DMS 273 (cell line): ENCODE results near the gene NFKBIL1.

Experiments used
- DNase-seq: peaks from one replicate; lab custom pipeline; 2025; ENCODE audit not compliant: unreplicated experiment; lab: John Stamatoyannopoulos, UW

The NFKBIL1 gene

DNA sequence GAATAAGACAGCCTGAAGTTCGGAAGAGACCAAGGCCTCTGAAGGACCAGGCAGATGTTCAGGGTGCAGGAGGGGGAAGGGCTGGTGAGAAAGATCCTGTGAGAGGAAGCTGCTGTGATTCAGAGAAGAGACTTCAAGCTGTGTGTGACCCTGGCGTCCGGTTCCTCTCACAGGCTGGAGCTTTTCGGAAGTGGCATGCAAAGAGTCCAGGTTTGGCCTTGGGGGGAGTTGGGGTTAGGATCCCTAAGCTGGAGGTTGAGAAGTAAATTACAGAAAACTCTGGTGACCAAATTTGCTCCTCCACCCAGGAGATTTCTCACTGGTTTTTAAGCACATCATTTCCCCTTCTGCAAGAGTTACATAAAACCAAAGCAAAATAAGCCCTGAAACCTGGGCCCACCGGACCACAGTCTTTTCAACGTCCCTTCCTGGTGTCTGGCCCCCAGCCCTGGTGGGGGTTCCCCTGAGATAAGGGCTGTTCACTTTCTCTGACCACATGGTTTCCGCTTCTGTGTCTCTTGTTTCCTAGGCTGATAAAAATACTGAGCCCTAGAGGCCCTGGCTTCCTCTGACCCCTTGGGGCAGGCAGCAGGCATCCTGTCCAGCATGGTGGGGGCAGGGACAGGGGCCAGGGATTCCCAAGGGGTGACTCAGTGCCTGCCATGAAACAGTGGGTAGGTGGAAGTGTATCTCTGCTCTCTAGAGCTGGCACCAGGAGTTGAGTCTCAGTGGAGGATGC is 12.7 kb downstream of the NFKBIL1 start:
- DNase-seq: no peak

DNA sequence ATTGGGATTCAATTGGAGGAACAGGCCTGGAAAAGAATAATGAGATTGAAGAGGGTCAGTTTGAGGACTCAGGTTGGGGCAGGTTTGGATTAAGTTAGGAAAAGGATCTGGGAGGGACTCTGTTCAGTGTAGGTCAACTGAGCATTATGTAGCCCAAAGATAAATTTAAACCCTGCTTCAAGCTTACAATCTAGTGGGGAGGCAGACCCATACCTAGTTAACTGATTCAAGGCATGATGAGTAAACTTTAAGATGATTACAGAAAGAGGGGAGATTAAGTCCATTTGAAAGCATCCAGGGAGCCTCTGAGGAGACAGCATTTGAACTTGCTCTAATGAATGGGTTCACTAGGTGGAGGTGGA is 13.3 kb downstream of the NFKBIL1 start:
- DNase-seq: no peak

GRCh38 chr6:31567531-31568370 is 20.3 kb downstream of the NFKBIL1 start:
- DNase-seq: no peak

- no peak for DNase-seq
Observed at GRCh38 chr6:31568537-31568961, 21.1 kb downstream of the NFKBIL1 start.

DNA sequence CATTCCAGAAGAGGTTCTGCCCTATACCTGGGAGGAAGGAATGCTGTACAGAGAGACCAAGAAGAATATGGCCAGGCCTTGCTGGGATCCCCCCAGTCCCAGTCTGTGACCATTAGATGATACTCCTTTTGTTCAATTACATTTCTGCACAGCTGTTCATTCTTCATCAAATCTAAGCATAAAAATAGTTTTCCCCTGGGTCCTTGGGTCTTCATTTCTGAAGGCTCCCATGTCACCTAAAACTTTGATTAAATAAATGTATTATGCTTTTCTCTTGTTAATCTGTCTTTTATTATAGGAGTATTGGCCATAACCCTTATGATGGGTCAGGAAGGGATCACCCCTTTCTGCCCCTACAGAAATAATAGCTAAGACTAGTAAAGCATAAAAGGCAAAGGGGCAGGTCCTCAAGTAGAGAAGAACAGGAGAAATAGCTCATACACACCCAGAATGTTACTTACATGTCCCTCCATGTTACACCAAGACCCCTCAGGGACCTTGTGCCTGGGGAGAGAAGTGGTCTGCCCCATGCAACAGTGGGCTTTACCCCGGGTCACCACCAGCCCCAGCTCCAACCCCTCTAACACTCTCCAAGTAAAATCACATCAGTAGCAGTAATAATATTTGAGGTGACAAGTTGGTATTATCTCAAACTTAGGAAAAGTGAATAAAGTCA is 22.6 kb downstream of the NFKBIL1 start:
- DNase-seq: no peak

GRCh38 chr6:31572041-31572911 is 24.9 kb downstream of the NFKBIL1 start, which contains the start of gene LTA:
LTA (plus strand) TSS chr6:31572289; CDS start chr6:31572743, 454 bp downstream.
- no peak for DNase-seq

DNA sequence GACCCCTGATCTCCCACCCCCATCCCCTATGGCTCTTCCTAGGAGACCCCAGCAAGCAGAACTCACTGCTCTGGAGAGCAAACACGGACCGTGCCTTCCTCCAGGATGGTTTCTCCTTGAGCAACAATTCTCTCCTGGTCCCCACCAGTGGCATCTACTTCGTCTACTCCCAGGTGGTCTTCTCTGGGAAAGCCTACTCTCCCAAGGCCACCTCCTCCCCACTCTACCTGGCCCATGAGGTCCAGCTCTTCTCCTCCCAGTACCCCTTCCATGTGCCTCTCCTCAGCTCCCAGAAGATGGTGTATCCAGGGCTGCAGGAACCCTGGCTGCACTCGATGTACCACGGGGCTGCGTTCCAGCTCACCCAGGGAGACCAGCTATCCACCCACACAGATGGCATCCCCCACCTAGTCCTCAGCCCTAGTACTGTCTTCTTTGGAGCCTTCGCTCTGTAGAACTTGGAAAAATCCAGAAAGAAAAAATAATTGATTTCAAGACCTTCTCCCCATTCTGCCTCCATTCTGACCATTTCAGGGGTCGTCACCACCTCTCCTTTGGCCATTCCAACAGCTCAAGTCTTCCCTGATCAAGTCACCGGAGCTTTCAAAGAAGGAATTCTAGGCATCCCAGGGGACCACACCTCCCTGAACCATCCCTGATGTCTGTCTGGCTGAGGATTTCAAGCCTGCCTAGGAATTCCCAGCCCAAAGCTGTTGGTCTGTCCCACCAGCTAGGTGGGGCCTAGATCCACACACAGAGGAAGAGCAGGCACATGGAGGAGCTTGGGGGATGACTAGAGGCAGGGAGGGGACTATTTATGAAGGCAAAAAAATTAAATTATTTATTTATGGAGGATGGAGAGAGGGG is 26.1 kb downstream of the NFKBIL1 start:
- DNase-seq: no peak

- no peak for DNase-seq
Observed at GRCh38 chr6:31574106-31575061, 27.0 kb downstream of the NFKBIL1 start.

DNA sequence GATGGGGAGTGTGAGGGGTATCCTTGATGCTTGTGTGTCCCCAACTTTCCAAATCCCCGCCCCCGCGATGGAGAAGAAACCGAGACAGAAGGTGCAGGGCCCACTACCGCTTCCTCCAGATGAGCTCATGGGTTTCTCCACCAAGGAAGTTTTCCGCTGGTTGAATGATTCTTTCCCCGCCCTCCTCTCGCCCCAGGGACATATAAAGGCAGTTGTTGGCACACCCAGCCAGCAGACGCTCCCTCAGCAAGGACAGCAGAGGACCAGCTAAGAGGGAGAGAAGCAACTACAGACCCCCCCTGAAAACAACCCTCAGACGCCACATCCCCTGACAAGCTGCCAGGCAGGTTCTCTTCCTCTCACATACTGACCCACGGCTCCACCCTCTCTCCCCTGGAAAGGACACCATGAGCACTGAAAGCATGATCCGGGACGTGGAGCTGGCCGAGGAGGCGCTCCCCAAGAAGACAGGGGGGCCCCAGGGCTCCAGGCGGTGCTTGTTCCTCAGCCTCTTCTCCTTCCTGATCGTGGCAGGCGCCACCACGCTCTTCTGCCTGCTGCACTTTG is 28.0 kb downstream of the NFKBIL1 start, which contains the start of gene TNF:
TSS of gene TNF (plus strand) at position 231 of the 567 bp plus-strand sequence. CDS start at position 408, 177 bp downstream.
- DNase-seq: no peak

- peak; percentile 24 for DNase-seq
Observed at GRCh38 chr6:31575952-31576685, 28.7 kb downstream of the NFKBIL1 start.

DNA sequence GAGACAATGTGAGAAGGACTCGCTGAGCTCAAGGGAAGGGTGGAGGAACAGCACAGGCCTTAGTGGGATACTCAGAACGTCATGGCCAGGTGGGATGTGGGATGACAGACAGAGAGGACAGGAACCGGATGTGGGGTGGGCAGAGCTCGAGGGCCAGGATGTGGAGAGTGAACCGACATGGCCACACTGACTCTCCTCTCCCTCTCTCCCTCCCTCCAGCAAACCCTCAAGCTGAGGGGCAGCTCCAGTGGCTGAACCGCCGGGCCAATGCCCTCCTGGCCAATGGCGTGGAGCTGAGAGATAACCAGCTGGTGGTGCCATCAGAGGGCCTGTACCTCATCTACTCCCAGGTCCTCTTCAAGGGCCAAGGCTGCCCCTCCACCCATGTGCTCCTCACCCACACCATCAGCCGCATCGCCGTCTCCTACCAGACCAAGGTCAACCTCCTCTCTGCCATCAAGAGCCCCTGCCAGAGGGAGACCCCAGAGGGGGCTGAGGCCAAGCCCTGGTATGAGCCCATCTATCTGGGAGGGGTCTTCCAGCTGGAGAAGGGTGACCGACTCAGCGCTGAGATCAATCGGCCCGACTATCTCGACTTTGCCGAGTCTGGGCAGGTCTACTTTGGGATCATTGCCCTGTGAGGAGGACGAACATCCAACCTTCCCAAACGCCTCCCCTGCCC is 29.6 kb downstream of the NFKBIL1 start:
- DNase-seq: no peak

DNA sequence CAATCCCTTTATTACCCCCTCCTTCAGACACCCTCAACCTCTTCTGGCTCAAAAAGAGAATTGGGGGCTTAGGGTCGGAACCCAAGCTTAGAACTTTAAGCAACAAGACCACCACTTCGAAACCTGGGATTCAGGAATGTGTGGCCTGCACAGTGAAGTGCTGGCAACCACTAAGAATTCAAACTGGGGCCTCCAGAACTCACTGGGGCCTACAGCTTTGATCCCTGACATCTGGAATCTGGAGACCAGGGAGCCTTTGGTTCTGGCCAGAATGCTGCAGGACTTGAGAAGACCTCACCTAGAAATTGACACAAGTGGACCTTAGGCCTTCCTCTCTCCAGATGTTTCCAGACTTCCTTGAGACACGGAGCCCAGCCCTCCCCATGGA is 30.2 kb downstream of the NFKBIL1 start:
- no peak for DNase-seq

DNA sequence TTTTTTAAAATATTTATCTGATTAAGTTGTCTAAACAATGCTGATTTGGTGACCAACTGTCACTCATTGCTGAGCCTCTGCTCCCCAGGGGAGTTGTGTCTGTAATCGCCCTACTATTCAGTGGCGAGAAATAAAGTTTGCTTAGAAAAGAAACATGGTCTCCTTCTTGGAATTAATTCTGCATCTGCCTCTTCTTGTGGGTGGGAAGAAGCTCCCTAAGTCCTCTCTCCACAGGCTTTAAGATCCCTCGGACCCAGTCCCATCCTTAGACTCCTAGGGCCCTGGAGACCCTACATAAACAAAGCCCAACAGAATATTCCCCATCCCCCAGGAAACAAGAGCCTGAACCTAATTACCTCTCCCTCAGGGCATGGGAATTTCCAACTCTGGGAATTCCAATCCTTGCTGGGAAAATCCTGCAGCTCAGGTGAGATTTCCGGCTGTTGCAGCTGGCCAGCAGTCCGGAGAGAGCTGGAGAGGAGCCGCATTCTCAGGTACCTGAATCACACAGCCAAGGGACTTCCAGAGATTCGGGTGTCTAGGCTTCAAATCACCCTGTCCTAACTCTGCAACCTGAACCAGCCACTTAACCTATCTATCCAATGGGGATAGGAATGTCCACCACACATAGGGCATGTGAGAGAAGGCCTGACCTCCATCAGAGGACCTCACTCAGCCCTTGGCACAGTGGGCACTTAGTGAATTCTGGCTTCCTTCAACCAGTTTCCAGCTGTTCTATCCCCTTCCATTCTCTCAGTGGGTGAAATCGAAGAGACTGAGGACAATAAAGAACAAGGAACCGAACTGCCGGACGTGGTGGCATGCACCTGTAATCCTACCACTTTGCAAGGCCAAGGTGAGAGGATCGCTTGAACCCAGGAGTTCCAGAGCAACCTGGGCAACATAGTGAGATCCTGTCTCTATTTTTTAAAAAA is 31.0 kb downstream of the NFKBIL1 start:
- DNase-seq: no peak

GRCh38 chr6:31579119-31579505 is 31.7 kb downstream of the NFKBIL1 start:
- no peak for DNase-seq

- DNase-seq: no peak
Observed at GRCh38 chr6:31579546-31580437, 32.4 kb downstream of the NFKBIL1 start.
